Dermis blood vessel endothelial cell (primary cell): ENCODE measurements around the gene ACSF3. TPM values are rescaled to one million over a fixed set of nuclear protein-coding genes. Genes with fewer than 3 reads are reported as not detected.

Source experiments
- DNase-seq: peaks from one replicate; pipeline ENCODE4 v3.0.0; 2010
- total RNA-seq: library from RNA; depleted of rRNA; stranded (reverse); fragments of >200 nt; gene quantifications from 2 replicates; pipeline ENCODE4 v1.2.3, GENCODE V29; 2014

ACSF3 gene
- total RNA-seq, 1 donor from 2014 or later, result 27.2 TPM

- no peak for DNase-seq
Measured at GRCh38 chr16:89131783-89132182, 38.1 kb downstream of the ACSF3 start.

GRCh38 chr16:89132194-89133005 lies 38.7 kb downstream of the ACSF3 start:
- no peak for DNase-seq

- DNase-seq, result no peak
Measured at GRCh38 chr16:89133457-89134127, 39.9 kb downstream of the ACSF3 start.

GRCh38 chr16:89134269-89134668 lies 40.6 kb downstream of the ACSF3 start:
- DNase-seq, result no peak

- no peak for DNase-seq
Measured at GRCh38 chr16:89135166-89135565, 41.5 kb downstream of the ACSF3 start.

- DNase-seq, result no peak
Measured at GRCh38 chr16:89135971-89136765, 42.5 kb downstream of the ACSF3 start.

GRCh38 chr16:89136931-89137330 lies 43.3 kb downstream of the ACSF3 start:
- no peak for DNase-seq

- DNase-seq, result no peak
Measured at GRCh38 chr16:89137666-89138512, 44.2 kb downstream of the ACSF3 start.

GRCh38 chr16:89138513-89138795 lies 44.8 kb downstream of the ACSF3 start:
- DNase-seq, result no peak

- no peak for DNase-seq
Measured at GRCh38 chr16:89138843-89139520, 45.3 kb downstream of the ACSF3 start.

GRCh38 chr16:89139907-89140361 lies 46.3 kb downstream of the ACSF3 start:
- no peak for DNase-seq

GRCh38 chr16:89140401-89140800 lies 46.7 kb downstream of the ACSF3 start:
- no peak for DNase-seq

GRCh38 chr16:89140981-89141883 lies 47.6 kb downstream of the ACSF3 start:
- DNase-seq, result no peak

- DNase-seq, result no peak
Measured at GRCh38 chr16:89141884-89142267, 48.2 kb downstream of the ACSF3 start.

- no peak for DNase-seq
Measured at GRCh38 chr16:89142474-89143195, 49.0 kb downstream of the ACSF3 start.

- DNase-seq, result no peak
Measured at GRCh38 chr16:89143201-89143741, 49.6 kb downstream of the ACSF3 start.

- DNase-seq, result no peak
Measured at GRCh38 chr16:89143911-89144675, 50.4 kb downstream of the ACSF3 start.

GRCh38 chr16:89144681-89145080 lies 51.0 kb downstream of the ACSF3 start:
- DNase-seq, result no peak
